Ramos (cell line): ENCODE measurements around the gene KLLN.

ENCODE experiments used
- in situ Hi-C: fragments of 300-500 bp; cut with MboI; formaldehyde crosslinking; loops from one replicate; pipeline ENCODE4 v1.14.3; 2022; ENCODE audit warnings: low sequenced_read_pairs; ENCODE audit not compliant: unreplicated experiment

KLLN gene

DNA sequence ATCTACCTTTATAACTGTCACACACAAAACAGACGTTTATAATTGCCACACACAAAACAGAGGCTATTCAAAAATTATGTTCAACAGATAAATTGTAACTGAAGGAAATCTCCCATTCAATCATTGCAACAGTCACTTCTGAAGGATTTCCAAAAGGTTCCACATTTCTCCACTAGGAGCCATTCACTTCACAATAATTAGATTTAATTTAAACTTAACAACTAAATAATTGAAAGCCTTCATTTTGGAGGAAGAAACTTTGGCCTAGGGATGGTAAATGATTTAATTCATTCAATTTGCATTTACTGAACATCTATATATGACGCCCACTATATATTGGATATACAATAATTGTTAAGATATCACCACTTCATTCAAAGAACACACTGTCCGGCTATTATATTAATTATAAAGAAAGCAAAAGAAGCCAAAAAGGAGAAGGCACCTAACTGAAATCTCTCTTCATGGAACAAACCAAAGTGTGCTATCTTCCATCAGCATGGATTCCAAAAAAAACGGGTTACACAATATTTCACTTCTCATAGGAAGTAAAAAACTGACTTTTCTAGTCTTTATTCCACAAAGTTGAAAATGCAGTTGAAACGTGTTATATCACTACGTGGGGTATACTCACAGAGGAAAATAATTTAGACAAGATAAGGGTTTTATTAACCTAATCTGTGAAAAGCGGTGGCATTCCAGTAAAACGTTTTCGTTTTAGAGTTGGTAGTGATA is 47.0 kb downstream of the KLLN start:
- in situ Hi-C loops, result no loop called here
